ENCODE measurements around the gene ORAI1.
"Not testable (repeated sequence)": the region's sequence is repeated elsewhere in the genome, so short reads cannot be mapped to it uniquely, and the experiment has no call there.

GRCh38 chr12:121633833-121634196 lies 7.5 kb downstream of the ORAI1 start:
- TF ChIP-seq CTCF, POLR2A, POLR2AphosphoS5 (IDR thresholded peaks at IDR 0.05): not testable (repeated sequence)

Data from sigmoid colon (tissue), 4 donors.